GM12878 (cell line): ENCODE measurements around the gene PLPP2. TPM values are rescaled to one million over a fixed set of nuclear protein-coding genes. Genes with fewer than 3 reads are reported as not detected.

Experiments
- ATAC-seq: fragments of 200-7000 bp; cut with Tn5 transposase; 3 replicates; pipeline ENCODE4 v1.9.1; 2020; ENCODE audit warnings: mild to moderate bottlenecking, moderate library complexity
- BruUV-seq: library from RNA; stranded (reverse); fragments of 400-500 nt; replicated peaks from 2 replicates; lab custom pipeline; 2021; lab: Mats Ljungman, UMichigan
- CTCF ChIA-PET: fragments of 300-600 bp; sonication (Branson Sonifier 250); formaldehyde crosslinking; extraction: SDS; loops from one replicate; lab custom pipeline; 2021; ENCODE audit warnings: inconsistent platforms; lab: Yijun Ruan, JAX
- POLR2A ChIA-PET: fragments of 350-600 bp; formaldehyde crosslinking; extraction: SDS; loops from one replicate; lab custom pipeline; 2021; ENCODE audit warnings: inconsistent platforms; lab: Charles Lee
- RAD21 ChIA-PET: fragments of 300-600 bp; sonication (Branson Sonifier 250); formaldehyde crosslinking; loops from one replicate; lab custom pipeline; 2023; ENCODE audit warnings: antibody characterized with exemption; ENCODE audit not compliant: unreplicated experiment; lab: Charles Lee
- SMC1A ChIA-PET: fragments of 300-600 bp; sonication (Branson Sonifier 250); formaldehyde crosslinking; loops from one replicate; lab custom pipeline; 2023; ENCODE audit not compliant: unreplicated experiment, uncharacterized antibody; lab: Charles Lee
- DNase-seq: peaks from one replicate; pipeline ENCODE4 v3.0.0-alpha.2; 2011; ENCODE audit warnings: low read depth, low spot score
- FAIRE-seq: peaks from 3 replicates; lab custom pipeline; 2011; peaks lifted over from hg19 to GRCh38; lab: Jason Lieb, UNC
- H2AFZ ChIP-seq: 2 replicates; pipeline ENCODE4 v1.6.0; 2011; ENCODE audit warnings: low read depth, low read length, control low read depth; ENCODE audit not compliant: control insufficient read depth
- H3K27ac ChIP-seq: 2 replicates; pipeline ENCODE4 v1.5.1; 2011; ENCODE audit warnings: control low read depth; ENCODE audit not compliant: control insufficient read depth, insufficient read depth
- H3K27me3 ChIP-seq, 2 experiments: replicated peaks in 1 of 2; 2 replicates each; pipeline versions ENCODE4 v1.6.0 to v1.6.1; 2011; ENCODE audit warnings: low read length in 1 of 2; ENCODE audit not compliant: control insufficient read depth in 2 of 2, insufficient read depth in 2 of 2
- H3K36me3 ChIP-seq, 2 experiments: 2 replicates each; pipeline ENCODE4 v1.5.1; 2011; ENCODE audit warnings: low read length in 1 of 2; ENCODE audit not compliant: control insufficient read depth in 2 of 2, insufficient read depth in 2 of 2
- H3K4me1 ChIP-seq: 2 replicates; pipeline ENCODE4 v1.6.1; 2011; ENCODE audit warnings: mild to moderate bottlenecking, low read length, moderate library complexity, mixed read lengths; ENCODE audit not compliant: control insufficient read depth, insufficient read depth
- H3K4me2 ChIP-seq: 2 replicates; pipeline ENCODE4 v1.6.0; 2011; ENCODE audit warnings: control low read depth; ENCODE audit not compliant: control insufficient read depth, insufficient read depth
- H3K4me3 ChIP-seq: fragments of 200-600 bp; sonication (generic); 2 replicates; pipeline ENCODE4 v1.5.1; 2016
- H3K79me2 ChIP-seq: 2 replicates; pipeline ENCODE4 v1.6.0; 2011; ENCODE audit warnings: low read length; ENCODE audit not compliant: control insufficient read depth, insufficient read depth
- H3K9ac ChIP-seq: 2 replicates; pipeline ENCODE4 v1.8.0; 2011; ENCODE audit warnings: low read length, control low read depth, mixed read lengths; ENCODE audit not compliant: control insufficient read depth, insufficient read depth
- H3K9me3 ChIP-seq: replicated peaks from 3 replicates; pipeline ENCODE4 v1.5.1; 2011; ENCODE audit warnings: mild to moderate bottlenecking, low read length; ENCODE audit not compliant: control insufficient read depth, insufficient read depth
- H4K20me1 ChIP-seq: 2 replicates; pipeline ENCODE4 v1.6.0; 2011; ENCODE audit not compliant: control insufficient read depth, insufficient read depth
- BMI1 ChIP-seq: fragments of 450-650 bp; IDR thresholded peaks from 2 replicates; pipeline ENCODE4 v1.6.1; 2016; ENCODE audit warnings: mild to moderate bottlenecking, moderate library complexity, borderline replicate concordance
- JUNB ChIP-seq: IDR thresholded peaks from 2 replicates; pipeline ENCODE4 v1.6.1; 2016; ENCODE audit warnings: antibody characterized with exemption, mild to moderate bottlenecking
- MYB ChIP-seq: fragments of 150-350 bp; IDR thresholded peaks from 2 replicates; pipeline ENCODE4 v1.6.1; 2014; ENCODE audit warnings: mild to moderate bottlenecking, low read depth, low read length, borderline replicate concordance
- NFXL1 ChIP-seq: fragments of 450-650 bp; IDR thresholded peaks from 2 replicates; pipeline ENCODE4 v1.6.1; 2017; ENCODE audit warnings: antibody characterized with exemption, mild to moderate bottlenecking, borderline replicate concordance
- NFYB ChIP-seq: IDR thresholded peaks from 2 replicates; pipeline ENCODE4 v1.6.1; 2011; ENCODE audit warnings: low read depth, mild to moderate bottlenecking, low read length, improper control_type of control experiment, moderate library complexity; ENCODE audit not compliant: insufficient read depth
- PML ChIP-seq: IDR thresholded peaks from 2 replicates; pipeline ENCODE4 v1.6.1; 2012; ENCODE audit warnings: low read length, inconsistent platforms
- RCOR1 ChIP-seq: conservative IDR thresholded peaks from 2 replicates; pipeline ENCODE4 v1.6.1; 2012; ENCODE audit warnings: low read depth, low read length, improper control_type of control experiment
- TCF12 ChIP-seq: IDR thresholded peaks from 2 replicates; pipeline ENCODE4 v1.6.1; 2011; ENCODE audit warnings: low read depth, mild to moderate bottlenecking, low read length
- WGBS: methylation state at CpG from one replicate; pipeline ENCODE4 v1.1.6; 2016; ENCODE audit warnings: low lambda C conversion rate; ENCODE audit not compliant: insufficient replicate concordance, insufficient coverage; ENCODE audit errors: missing lambda C conversion rate; 5-methylcytosine and 5-hydroxymethylcytosine counted together
- in situ Hi-C: fragments of 300-500 bp; cut with MboI; formaldehyde crosslinking; loops from 9 replicates; pipeline ENCODE4 v1.14.3; 2018; ENCODE audit warnings: mixed read lengths
- intact Hi-C: fragments of 100-400 bp; cut with micrococcal nuclease; formaldehyde crosslinking; loops from one replicate; pipeline ENCODE4 v1.14.2; 2022; ENCODE audit not compliant: unreplicated experiment
- polyA plus RNA-seq, 11 experiments: library from polyadenylated mRNA; depleted of rRNA in 4 of 11; unstranded in 6 of 11; stranded (reverse) in 5 of 11; fragments of >200 nt; fragmentation: Nextera tagmentation in 4 of 11; fragmentation: Illumina TruSeq in 1 of 11; extraction: Ambion mirVana in 4 of 11; extraction: Trizol in 1 of 11; gene quantifications; 1 replicate in 1 of 11; 2 replicates in 10 of 11; pipeline versions ENCODE4 v1.2.1 to v1.2.3, GENCODE V29; 2011 to 2016; ENCODE audit warnings: inconsistent platforms in 2 of 11, missing spikeins in 2 of 11, low read depth in 1 of 11
- total RNA-seq, 4 experiments: library from RNA; depleted of rRNA in 3 of 4; stranded (reverse); fragments of >200 nt in 3 of 4; fragmentation: Illumina TruSeq in 1 of 4; extraction: Trizol in 1 of 4; gene quantifications; 2 replicates each; pipeline versions ENCODE4 v1.2.1 to v1.2.3, GENCODE V29; 2013 to 2021
- TF ChIP-seq, protein P1 (sequence below): IDR thresholded peaks from 2 replicates; pipeline ENCODE4 v1.6.1; 2012; ENCODE audit warnings: low read depth, low read length, improper control_type of control experiment
- TF ChIP-seq, protein P2 (sequence below): fragments of 450-650 bp; IDR thresholded peaks from 2 replicates; pipeline ENCODE4 v1.6.1; 2017; ENCODE audit warnings: mild to moderate bottlenecking, moderate library complexity
- TF ChIP-seq, protein P3 (sequence below): IDR thresholded peaks from 2 replicates; pipeline ENCODE4 v1.6.1; 2012; ENCODE audit warnings: mild to moderate bottlenecking, low read depth, low read length
- TF ChIP-seq, protein P4 (sequence below): IDR thresholded peaks from 2 replicates; pipeline ENCODE4 v1.6.1; 2011; ENCODE audit warnings: mild to moderate bottlenecking, low read depth, low read length, moderate library complexity; ENCODE audit not compliant: insufficient replicate concordance
- TF ChIP-seq, protein P5 (sequence below): fragments of 450-650 bp; IDR thresholded peaks from 2 replicates; pipeline ENCODE4 v1.6.1; 2017; ENCODE audit warnings: low read depth, mild to moderate bottlenecking, moderate library complexity

Gene PLPP2
- total and polyA plus RNA-seq, 10 of the 15 experiments (the other 5 are each of a cell fraction or from before 2014, with no cell fraction given): 0.04 to 0.62 (median 0.14) TPM; not detected in 7

DNA sequence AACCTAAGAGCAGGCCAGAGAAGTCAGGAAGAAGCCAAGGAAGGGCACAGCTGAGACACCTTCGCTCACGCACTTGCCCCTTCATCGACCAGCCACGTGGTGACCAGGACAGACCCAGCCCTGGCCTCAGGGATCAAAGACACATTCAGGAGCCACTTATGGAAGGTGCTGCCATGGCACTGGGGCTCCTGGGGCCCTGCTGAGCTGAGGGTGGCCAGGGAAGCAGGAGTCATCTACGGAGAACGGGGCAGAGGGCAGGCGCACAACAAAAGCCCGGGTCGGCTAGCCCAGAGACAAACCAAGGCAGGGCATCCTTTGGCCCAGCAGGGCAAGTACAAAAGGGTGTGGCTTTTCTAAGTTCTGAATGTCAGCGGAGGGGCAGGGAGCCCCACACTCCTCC lies 2.3 kb downstream of the PLPP2 start:
- RAD21 ChIA-PET: no interaction called here
- POLR2A ChIA-PET: no interaction called here
- no peak for ATAC-seq
- no peak for FAIRE-seq
- no peak overlapping the region for H3K27ac ChIP-seq
- no TSS peak for BruUV-seq
- SMC1A ChIA-PET: no interaction called here
- 83% methylated on average over 10 of the region's 10 CpGs for WGBS
- intact Hi-C loops (no loop called here), in situ Hi-C loops (no loop called here)
- no peaks in the 10 kb centered on the region for H4K20me1 ChIP-seq
- H3K4me2 ChIP-seq: no peak overlapping the region
- no peak overlapping the region for H3K4me3 ChIP-seq
- no peak overlapping the region for H3K9ac ChIP-seq
- CTCF ChIA-PET: no interaction called here
- no peaks in the 10 kb centered on the region for H3K9me3 ChIP-seq
- no peak for DNase-seq
- no peaks in the 10 kb centered on the region for H3K36me3 ChIP-seq
- no peaks in the 10 kb centered on the region for H3K79me2 ChIP-seq
- peaks cover 0 to 2% of the 10 kb centered on the region in 2 experiments; a peak in 2 of 4 replicates for H3K27me3 ChIP-seq
- no peak overlapping the region for H2AFZ ChIP-seq
- H3K4me1 ChIP-seq: no peaks in the 10 kb centered on the region
- TF ChIP-seq, protein P1, sequence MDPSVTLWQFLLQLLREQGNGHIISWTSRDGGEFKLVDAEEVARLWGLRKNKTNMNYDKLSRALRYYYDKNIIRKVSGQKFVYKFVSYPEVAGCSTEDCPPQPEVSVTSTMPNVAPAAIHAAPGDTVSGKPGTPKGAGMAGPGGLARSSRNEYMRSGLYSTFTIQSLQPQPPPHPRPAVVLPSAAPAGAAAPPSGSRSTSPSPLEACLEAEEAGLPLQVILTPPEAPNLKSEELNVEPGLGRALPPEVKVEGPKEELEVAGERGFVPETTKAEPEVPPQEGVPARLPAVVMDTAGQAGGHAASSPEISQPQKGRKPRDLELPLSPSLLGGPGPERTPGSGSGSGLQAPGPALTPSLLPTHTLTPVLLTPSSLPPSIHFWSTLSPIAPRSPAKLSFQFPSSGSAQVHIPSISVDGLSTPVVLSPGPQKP: no peak
- TF ChIP-seq JUNB: no peak
- TF ChIP-seq, protein P2, sequence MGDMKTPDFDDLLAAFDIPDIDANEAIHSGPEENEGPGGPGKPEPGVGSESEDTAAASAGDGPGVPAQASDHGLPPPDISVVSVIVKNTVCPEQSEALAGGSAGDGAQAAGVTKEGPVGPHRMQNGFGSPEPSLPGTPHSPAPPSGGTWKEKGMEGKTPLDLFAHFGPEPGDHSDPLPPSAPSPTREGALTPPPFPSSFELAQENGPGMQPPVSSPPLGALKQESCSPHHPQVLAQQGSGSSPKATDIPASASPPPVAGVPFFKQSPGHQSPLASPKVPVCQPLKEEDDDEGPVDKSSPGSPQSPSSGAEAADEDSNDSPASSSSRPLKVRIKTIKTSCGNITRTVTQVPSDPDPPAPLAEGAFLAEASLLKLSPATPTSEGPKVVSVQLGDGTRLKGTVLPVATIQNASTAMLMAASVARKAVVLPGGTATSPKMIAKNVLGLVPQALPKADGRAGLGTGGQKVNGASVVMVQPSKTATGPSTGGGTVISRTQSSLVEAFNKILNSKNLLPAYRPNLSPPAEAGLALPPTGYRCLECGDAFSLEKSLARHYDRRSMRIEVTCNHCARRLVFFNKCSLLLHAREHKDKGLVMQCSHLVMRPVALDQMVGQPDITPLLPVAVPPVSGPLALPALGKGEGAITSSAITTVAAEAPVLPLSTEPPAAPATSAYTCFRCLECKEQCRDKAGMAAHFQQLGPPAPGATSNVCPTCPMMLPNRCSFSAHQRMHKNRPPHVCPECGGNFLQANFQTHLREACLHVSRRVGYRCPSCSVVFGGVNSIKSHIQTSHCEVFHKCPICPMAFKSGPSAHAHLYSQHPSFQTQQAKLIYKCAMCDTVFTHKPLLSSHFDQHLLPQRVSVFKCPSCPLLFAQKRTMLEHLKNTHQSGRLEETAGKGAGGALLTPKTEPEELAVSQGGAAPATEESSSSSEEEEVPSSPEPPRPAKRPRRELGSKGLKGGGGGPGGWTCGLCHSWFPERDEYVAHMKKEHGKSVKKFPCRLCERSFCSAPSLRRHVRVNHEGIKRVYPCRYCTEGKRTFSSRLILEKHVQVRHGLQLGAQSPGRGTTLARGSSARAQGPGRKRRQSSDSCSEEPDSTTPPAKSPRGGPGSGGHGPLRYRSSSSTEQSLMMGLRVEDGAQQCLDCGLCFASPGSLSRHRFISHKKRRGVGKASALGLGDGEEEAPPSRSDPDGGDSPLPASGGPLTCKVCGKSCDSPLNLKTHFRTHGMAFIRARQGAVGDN: no peak
- TF ChIP-seq PML: no peak
- TF ChIP-seq TCF12: no peak
- TF ChIP-seq BMI1: no peak
- TF ChIP-seq, protein P3, sequence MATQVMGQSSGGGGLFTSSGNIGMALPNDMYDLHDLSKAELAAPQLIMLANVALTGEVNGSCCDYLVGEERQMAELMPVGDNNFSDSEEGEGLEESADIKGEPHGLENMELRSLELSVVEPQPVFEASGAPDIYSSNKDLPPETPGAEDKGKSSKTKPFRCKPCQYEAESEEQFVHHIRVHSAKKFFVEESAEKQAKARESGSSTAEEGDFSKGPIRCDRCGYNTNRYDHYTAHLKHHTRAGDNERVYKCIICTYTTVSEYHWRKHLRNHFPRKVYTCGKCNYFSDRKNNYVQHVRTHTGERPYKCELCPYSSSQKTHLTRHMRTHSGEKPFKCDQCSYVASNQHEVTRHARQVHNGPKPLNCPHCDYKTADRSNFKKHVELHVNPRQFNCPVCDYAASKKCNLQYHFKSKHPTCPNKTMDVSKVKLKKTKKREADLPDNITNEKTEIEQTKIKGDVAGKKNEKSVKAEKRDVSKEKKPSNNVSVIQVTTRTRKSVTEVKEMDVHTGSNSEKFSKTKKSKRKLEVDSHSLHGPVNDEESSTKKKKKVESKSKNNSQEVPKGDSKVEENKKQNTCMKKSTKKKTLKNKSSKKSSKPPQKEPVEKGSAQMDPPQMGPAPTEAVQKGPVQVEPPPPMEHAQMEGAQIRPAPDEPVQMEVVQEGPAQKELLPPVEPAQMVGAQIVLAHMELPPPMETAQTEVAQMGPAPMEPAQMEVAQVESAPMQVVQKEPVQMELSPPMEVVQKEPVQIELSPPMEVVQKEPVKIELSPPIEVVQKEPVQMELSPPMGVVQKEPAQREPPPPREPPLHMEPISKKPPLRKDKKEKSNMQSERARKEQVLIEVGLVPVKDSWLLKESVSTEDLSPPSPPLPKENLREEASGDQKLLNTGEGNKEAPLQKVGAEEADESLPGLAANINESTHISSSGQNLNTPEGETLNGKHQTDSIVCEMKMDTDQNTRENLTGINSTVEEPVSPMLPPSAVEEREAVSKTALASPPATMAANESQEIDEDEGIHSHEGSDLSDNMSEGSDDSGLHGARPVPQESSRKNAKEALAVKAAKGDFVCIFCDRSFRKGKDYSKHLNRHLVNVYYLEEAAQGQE: no peak
- TF ChIP-seq RCOR1: no peak
- TF ChIP-seq, protein P4, sequence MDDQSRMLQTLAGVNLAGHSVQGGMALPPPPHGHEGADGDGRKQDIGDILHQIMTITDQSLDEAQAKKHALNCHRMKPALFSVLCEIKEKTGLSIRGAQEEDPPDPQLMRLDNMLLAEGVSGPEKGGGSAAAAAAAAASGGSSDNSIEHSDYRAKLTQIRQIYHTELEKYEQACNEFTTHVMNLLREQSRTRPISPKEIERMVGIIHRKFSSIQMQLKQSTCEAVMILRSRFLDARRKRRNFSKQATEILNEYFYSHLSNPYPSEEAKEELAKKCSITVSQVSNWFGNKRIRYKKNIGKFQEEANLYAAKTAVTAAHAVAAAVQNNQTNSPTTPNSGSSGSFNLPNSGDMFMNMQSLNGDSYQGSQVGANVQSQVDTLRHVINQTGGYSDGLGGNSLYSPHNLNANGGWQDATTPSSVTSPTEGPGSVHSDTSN: no peak
- TF ChIP-seq MYB: no peak
- TF ChIP-seq NFYB: no peak
- TF ChIP-seq, protein P5, sequence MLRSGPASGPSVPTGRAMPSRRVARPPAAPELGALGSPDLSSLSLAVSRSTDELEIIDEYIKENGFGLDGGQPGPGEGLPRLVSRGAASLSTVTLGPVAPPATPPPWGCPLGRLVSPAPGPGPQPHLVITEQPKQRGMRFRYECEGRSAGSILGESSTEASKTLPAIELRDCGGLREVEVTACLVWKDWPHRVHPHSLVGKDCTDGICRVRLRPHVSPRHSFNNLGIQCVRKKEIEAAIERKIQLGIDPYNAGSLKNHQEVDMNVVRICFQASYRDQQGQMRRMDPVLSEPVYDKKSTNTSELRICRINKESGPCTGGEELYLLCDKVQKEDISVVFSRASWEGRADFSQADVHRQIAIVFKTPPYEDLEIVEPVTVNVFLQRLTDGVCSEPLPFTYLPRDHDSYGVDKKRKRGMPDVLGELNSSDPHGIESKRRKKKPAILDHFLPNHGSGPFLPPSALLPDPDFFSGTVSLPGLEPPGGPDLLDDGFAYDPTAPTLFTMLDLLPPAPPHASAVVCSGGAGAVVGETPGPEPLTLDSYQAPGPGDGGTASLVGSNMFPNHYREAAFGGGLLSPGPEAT: no peak
- no peak for TF ChIP-seq NFXL1
